ENCODE data around the gene PAM.

The PAM gene

DNA sequence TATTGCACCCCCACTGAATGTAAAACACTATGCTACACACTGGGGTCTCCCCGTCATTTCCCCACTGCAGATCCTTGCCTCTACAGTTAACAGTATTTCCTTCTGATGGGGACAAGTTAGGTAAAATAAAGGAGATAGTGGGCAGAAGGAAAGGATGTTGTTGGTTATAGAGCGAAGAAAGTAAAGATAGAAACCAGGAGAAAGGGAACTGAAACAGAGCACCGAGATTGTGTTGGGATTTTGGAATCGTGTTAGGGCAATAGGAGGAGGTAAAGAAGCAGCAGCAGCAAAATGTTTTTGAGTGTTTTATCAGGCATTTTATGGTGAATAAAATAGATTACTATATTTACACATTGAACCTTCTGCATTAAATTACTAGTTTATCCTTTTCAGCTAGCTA lies 60.0 kb downstream of the PAM start:
- no peak for DNase-seq (ENCODE audit: low spot score)

- DNase-seq (ENCODE audit: low spot score) = no peak
Observed at GRCh38 chr5:102815540-102816332, 60.6 kb downstream of the PAM start.

DNA sequence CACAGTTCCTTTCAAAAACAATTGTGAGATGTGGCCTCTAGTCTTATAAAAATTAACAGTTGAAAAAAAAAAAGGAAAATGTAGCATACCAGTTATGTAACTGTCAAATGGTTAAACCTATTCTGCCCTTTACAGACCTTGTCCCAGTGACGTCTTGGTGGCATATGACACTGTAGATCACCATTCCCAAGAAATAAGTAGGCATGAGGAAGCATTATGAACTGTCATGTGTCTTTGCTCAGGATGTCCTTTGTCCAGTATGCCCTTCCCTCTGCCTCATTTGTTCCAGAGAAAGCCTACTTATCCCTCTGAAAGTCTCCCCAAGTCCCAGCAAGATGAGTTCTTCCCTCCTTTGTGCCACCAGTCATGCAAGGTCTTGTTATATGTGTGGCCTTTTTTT lies 63.2 kb downstream of the PAM start:
- no peak for DNase-seq (ENCODE audit: low spot score)

- no peak for DNase-seq (ENCODE audit: low spot score)
Observed at GRCh38 chr5:102818934-102819333, 63.8 kb downstream of the PAM start.

- no peak for DNase-seq (ENCODE audit: low spot score)
Observed at GRCh38 chr5:102819634-102820033, 64.5 kb downstream of the PAM start.

- no peak for DNase-seq (ENCODE audit: low spot score)
Observed at GRCh38 chr5:102823441-102823874, 68.4 kb downstream of the PAM start.

DNA sequence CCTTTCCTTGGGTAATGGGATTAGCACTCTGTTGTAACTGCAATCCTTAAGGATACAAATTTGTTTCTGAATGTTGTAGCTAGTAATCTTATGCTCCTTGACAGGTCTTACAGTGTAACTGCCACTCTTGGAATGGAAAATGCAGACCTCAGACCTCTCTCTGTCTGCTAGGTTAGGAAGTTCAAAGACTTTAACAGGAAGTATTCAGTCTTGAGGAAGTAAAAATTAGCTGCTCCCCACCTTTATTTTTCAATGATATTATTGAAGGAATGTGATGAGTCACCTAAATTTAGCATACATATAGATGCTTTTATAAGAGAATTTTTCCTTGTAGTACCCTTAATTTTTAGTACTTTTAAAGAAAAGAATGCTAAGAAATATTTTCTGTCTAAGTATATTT lies 71.5 kb downstream of the PAM start:
- no peak for DNase-seq (ENCODE audit: low spot score)

DNA sequence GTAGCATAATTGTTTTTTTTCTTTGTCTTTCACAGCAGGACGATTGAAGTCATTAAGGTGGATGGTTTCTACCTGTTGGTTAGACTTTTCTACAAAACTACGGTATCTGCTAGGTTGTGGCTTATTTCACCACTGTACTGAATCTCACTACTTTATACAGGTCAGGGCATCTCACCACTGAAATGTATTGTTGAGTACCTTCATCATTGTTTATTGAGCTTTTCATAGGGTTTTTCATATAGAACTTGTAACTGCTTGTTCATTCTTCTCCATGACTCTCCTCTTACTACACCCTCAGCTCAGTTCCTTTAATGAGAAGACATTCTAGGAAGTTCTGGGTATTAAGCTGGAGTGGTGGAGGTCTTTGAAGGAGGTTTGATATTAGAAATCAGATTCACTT lies 75.1 kb downstream of the PAM start:
- DNase-seq (ENCODE audit: low spot score) = no peak

DNA sequence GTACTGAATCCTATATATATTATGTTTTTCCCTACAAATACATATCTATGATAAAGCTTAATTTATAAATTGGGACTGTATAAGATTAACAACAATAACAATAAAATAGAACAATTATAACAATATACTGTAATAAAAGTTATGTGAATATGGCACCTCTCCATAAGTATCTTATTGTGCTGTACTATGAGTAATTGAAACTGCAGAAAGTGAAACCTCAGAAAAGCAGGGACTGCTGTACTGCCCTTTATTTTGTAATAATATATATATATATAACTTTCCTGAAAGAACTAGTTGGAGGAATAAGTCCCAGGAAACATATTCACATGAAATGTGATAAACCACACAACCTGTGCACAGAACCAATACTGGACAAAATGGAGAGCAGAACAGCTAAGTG lies 77.3 kb downstream of the PAM start:
- no peak for DNase-seq (ENCODE audit: low spot score)

GRCh38 chr5:102833146-102833545 lies 78.0 kb downstream of the PAM start:
- no peak for DNase-seq (ENCODE audit: low spot score)

GRCh38 chr5:102834438-102834964 lies 79.4 kb downstream of the PAM start:
- DNase-seq (ENCODE audit: low spot score) = no peak

DNA sequence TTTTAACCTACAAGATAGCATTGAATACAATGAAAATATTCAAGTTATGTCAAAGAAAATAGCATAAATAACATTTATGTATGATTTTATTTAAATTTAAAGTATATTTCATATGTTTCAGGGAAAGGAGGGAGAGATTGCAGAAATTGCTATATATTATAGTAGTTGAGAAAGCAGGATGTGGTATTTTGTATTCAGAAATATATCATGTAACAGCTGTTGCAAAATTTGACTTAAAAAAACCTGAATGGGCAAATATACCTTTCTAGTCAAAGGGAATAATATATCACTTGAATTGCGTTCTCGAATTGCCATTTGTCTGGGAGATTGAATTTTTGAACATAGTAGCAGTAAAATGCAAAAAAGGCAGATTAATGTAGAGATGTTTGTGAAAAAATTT lies 80.6 kb downstream of the PAM start:
- DNase-seq (ENCODE audit: low spot score) = no peak

DNA sequence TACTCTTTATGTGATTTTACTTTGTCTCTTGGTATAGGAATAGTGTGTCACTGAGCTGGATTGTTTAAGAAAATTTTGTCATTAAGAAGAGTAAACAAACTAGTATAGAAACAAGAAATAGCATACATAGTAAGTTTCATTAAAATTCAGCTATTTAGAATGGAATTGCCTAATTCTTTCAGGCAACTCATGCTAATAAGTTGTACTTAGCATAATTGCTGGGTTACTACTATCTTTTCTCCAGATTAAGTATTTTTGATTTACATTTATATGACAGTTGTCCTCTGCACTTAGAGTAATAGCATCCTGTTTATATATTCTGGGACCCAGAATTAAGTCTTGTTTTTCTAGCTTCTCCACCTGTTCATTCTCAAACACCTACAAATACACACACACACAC lies 85.9 kb downstream of the PAM start:
- DNase-seq (ENCODE audit: low spot score) = no peak

DNA sequence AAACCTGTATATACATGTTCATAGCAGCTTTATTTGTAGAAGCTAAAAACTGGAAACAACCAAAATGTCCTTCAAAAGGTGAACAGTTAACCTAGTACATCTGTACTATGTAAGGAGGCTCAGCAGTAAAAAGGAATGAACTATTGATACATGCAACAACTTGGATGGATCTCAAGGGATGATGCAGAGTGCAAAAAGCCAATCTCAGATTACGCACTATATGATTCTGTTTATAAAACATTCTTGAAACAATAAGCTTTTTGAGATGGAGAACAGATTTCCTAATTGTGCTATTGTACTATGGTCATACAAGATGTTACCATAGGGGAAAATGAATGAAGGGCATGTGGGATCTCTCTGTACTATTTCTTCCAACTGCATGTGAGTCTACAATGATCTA lies 88.9 kb downstream of the PAM start:
- no peak for DNase-seq (ENCODE audit: low spot score)

- no peak for DNase-seq (ENCODE audit: low spot score)
Observed at GRCh38 chr5:102845041-102845440, 89.9 kb downstream of the PAM start.

DNA sequence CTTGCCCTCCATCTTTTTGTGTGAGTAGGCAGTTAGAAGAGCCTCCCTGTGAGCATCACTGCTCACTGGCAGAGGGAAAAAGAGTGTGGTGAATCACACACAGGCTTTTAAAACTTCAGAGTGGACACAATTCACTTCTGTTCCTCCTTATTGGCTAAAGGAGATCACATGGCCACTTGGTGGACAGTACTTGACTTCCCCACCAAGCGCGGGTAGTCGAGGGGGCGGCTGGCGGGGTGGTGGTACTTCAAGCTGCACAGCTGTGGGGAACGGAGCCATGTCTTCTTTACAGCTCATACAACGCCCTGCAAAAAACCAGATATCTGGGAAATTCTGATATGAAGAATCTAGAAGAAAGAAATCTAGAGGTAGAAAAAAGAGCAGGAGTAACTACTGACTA lies 95.4 kb downstream of the PAM start:
- no peak for DNase-seq (ENCODE audit: low spot score)

GRCh38 chr5:102853680-102854079 lies 98.6 kb downstream of the PAM start:
- DNase-seq (ENCODE audit: low spot score) = no peak

DNA sequence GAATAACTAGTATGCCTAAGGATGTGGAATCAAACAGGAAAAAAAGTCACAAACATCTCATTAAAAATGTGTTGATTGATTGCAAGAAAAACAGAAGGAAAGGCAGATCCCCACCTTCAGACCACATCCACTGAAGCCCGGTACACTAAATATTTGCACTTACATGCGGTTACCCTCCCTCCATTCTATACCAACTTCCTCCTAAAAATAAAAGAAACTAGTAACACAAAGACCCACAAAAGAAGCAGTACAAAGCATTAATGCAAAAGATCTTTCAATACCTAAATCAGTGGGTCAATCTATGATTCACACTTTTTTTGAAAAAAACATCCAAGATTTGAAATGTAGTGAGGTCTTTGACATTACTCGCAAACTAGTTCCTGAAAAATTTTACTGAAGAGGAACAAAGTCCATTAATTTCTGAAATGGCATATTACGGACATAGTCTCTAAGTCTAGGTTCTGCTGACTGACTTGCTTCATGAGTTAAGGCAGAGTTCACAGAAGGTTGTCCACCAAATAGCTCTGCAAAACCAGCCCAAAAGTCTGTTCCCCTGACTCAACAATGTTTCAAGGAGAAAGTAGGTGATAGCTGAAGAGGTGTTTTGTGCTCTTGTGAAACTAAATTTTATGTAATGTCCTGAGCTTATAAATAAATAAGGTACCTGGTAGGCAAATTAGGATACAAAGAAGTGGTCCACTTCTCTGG lies 100.7 kb downstream of the PAM start:
- DNase-seq (ENCODE audit: low spot score) = no peak

- no peak for DNase-seq (ENCODE audit: low spot score)
Observed at GRCh38 chr5:102856389-102856777, 101.3 kb downstream of the PAM start.

DNA sequence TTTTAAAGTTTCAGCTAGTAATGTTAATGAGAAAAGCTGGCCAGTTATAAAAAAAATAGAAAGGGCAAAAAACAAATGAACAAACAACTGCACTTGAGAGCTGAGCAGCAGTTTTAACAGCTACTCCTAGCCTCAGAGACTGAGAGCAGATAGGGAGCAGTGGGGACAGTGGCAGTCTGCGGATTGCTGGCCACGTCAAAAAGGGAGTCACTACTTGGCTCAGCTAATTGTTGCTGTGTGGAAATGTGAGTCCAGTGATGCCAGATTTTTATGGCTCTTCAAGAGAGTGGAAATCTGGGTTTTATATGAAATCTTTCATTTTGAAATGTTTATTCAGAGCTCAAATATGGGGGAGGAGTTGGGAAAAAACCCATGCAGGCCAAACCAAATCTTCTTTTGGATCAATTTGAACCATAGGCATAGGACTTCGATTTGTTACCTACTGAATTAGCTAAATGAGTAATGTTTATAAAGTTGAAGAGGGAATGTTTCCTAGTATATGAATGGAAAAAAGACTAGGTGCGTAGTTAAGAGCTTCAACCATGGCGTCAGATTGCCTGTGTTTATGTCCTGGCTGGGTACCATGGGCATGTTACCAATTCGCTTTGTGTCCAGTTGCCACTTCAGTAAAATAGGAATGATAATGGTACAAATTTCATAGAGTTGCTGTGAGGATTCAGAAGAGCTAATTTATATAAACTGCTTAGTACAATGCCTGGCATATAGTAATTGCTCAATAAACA lies 102.1 kb downstream of the PAM start:
- no peak for DNase-seq (ENCODE audit: low spot score)

DNA sequence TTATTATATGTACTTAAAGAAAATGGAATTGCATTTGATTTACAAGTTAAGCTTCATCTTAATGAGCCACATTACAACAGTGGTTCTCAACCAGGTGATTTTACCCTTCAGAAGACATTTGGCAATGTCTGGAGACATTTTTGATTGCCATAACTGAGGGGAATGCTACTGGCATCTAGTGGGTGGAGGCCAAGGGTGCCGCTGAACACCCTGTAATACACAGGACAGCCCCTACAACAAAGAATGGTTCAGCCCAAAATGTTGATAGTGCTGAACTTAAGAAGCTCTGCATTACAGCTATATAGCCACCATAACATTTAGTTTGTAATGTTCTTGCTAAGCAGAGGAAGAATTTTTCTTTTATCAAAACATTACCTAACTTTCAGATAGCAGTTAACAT lies 103.1 kb downstream of the PAM start:
- DNase-seq (ENCODE audit: low spot score) = no peak

DNA sequence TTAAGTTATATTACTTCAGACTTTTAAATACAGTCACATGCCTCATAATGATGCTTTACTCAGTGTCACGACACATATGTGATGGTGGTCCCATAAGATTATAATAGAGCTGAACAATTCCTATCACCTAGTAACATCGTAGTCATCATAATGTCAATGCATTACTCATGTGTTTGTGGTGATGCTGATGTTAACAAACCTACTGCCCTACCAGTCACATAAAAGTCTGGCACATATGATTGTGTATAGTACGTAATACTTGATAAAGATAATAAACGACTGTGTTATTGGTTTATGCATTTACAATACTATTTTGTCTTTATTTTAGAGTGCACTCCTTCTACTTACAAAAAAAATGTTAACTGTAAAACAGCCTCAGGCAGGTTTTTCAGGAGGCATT lies 103.7 kb downstream of the PAM start:
- no peak for DNase-seq (ENCODE audit: low spot score)

- no peak for DNase-seq (ENCODE audit: low spot score)
Observed at GRCh38 chr5:102860035-102860434, 104.9 kb downstream of the PAM start.
